ENCODE results near the gene PMPCB.
A peak's percentile ranks its signal among the peaks of the same experiment; 100 is the strongest.
"Not testable (repeated sequence)": the region's sequence is repeated elsewhere in the genome, so short reads cannot be mapped to it uniquely, and the experiment has no call there.

PMPCB gene, protein sequence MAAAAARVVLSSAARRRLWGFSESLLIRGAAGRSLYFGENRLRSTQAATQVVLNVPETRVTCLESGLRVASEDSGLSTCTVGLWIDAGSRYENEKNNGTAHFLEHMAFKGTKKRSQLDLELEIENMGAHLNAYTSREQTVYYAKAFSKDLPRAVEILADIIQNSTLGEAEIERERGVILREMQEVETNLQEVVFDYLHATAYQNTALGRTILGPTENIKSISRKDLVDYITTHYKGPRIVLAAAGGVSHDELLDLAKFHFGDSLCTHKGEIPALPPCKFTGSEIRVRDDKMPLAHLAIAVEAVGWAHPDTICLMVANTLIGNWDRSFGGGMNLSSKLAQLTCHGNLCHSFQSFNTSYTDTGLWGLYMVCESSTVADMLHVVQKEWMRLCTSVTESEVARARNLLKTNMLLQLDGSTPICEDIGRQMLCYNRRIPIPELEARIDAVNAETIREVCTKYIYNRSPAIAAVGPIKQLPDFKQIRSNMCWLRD

GRCh38 chr7:103296901-103297836, at the start of gene PMPCB:
TSS of gene PMPCB (plus strand) at chr7:103297435. CDS start at chr7:103297460, 25 bp downstream.
- peak; percentile 97 for DNase-seq (ENCODE audit: low spot score)

- DNase-seq (ENCODE audit: low spot score) = not testable (repeated sequence)
Measured at GRCh38 chr7:103253699-103254506, 43.3 kb upstream of the PMPCB start.

DNA sequence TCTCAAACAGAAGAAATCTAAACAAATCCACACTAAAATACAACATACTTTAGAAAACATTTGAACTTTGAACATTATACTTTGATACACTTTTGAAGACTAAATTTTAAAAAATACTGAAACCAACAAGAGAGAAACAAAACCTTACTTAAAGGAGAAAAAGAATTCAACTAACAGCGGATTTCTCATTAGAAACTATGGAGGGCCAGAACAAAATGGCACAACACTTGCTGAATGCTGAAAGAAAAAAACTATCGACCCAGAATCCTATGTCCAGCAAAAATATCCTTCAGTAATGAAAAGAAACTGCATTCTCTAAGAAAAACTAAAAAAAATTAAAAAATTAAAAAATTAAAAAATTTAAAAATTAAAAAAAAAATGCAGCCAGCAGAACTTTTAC, 33.2 kb upstream of the PMPCB start:
- not testable (repeated sequence) for DNase-seq (ENCODE audit: low spot score)

- DNase-seq (ENCODE audit: low spot score) = not testable (repeated sequence)
Measured at GRCh38 chr7:103266229-103266628, 31.0 kb upstream of the PMPCB start.

DNA sequence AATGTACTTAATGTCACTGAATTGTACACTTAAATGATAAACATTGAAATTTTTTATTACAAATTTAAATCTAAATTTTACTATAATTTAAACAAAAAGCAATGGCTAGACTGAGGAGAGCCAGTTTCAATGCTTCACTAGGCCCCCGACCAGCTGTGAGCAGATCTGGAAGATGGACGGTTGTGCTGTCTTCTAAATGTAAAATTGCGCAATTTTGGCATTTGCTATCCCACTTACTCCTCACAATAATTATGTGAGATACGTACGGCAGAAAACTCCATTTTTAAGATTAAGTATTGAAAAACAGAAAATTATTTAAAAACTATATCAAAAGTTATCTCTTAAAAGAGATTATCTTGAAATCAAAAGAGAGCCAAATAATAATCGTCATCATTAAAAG, 23.9 kb upstream of the PMPCB start:
- DNase-seq (ENCODE audit: low spot score) = not testable (repeated sequence)

DNA sequence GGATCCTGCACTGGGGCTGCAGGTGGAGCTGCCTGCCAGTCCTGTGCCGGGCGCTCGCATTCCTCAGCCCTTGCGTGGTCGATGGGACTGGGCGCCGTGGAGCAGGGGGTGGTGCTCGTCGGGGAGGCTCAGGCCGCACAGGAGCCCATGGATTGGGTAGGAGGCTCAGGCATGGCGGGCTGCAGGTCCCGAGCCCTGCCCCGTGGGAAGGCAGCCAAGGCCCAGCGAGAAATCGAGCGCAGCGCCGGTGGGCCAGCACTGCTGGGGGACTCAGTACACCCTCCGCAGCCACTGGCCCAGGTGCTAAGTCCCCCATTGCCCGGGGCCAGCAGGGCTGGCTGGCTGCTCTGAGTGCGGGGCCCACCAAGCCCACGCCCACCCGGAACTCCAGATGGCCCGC, 22.4 kb upstream of the PMPCB start:
- DNase-seq (ENCODE audit: low spot score) = not testable (repeated sequence)

- not testable (repeated sequence) for DNase-seq (ENCODE audit: low spot score)
Measured at GRCh38 chr7:103278195-103278594, 19.0 kb upstream of the PMPCB start.

GRCh38 chr7:103279636-103279962, 17.6 kb upstream of the PMPCB start:
- peak; percentile 23 for DNase-seq (ENCODE audit: low spot score)

- DNase-seq (ENCODE audit: low spot score) = peak; percentile 85
Measured at GRCh38 chr7:103279963-103280802, 17.1 kb upstream of the PMPCB start.

- peak; percentile 4 for DNase-seq (ENCODE audit: low spot score)
Measured at GRCh38 chr7:103280803-103281155, 16.5 kb upstream of the PMPCB start.

DNA sequence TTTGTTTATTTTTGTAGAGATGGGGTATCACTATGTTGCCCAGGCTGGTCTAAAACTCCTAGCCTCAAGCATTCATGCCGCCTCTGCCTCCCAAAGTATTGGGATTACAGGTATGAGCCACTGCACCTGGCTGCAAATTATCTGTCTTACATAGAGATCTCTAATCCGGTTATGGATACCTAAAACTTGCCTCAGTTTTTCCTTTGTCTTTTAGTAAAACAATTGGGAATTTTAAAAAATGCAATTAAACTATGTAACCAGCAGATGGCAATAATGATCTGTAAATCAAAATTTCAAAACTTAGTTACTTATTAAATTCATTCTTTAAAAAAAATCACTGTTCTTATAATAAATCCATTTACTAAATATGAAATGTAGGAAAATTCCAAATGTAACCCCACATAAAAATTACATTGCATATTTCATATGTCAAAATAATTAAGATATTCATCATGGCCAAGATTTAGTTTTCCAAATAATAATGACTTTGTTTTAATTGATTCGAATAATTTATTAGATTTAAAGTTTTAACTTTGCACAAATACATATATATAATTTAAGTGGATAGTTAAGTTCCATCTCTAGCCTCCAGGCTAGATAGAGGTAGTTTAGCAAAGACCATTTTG, 14.3 kb upstream of the PMPCB start:
- DNase-seq (ENCODE audit: low spot score) = not testable (repeated sequence)

DNA sequence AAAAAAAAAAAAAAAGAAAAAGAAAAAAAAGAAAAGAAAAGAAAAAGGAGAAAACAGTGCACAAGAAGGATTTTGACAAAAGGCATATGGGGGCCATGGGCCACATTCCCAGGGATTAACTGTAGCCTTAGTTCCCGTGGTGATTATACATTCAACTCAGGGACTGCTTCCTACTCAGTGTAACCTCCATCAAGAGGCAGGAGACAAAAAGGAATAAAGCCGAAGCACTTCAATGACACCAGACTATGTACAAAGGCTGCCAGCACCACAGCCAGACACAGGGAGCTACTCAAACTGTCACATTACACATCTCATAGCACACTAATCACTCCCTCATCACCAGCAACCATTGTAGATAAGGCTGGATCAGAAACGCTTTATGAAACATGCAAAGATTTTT, 5.1 kb upstream of the PMPCB start:
- DNase-seq (ENCODE audit: low spot score) = no peak

- DNase-seq (ENCODE audit: low spot score) = no peak
Measured at GRCh38 chr7:103293526-103293925, 3.7 kb upstream of the PMPCB start.

DNA sequence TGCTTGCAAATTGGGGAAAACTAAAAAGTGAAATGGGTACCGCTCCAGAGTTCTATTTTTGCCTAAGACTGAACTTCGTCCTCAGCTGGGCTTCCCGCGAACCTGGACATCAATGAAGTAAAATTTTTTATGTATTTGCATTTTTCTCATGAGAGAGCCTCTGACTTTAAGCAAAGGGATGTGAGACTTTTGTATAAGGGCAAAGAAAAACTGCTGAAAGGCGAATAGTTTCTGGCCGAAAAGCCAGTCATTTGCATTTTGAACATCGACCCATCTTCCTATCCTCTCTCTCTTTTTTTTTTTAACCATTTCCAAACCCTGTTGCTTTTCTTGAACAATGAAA, 573 bp downstream of the PMPCB start:
- no peak for DNase-seq (ENCODE audit: low spot score)

- DNase-seq (ENCODE audit: low spot score) = no peak
Measured at GRCh38 chr7:103299660-103300059, 2.4 kb downstream of the PMPCB start.

DNA sequence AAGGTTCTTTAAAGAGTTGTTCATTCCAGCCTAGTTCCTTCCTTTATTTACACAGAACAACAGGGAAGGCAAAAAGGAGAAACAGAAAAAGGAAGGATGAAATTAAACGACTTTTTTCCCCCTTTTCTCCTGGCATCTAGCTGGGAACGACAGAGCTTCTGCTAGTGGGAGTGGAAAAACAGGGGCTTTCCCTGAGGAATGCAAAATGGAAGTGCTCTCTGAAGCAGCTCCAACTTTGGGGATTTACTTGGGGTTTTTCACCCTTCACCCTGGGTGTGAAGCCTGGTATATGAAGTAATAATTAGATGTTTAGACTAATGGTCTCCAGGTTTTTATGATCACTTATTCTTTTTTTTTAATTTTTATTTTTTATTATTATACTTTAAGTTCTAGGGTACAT, 4.2 kb downstream of the PMPCB start:
- DNase-seq (ENCODE audit: low spot score) = no peak

- DNase-seq (ENCODE audit: low spot score) = no peak
Measured at GRCh38 chr7:103307503-103308231, 10.4 kb downstream of the PMPCB start.

DNA sequence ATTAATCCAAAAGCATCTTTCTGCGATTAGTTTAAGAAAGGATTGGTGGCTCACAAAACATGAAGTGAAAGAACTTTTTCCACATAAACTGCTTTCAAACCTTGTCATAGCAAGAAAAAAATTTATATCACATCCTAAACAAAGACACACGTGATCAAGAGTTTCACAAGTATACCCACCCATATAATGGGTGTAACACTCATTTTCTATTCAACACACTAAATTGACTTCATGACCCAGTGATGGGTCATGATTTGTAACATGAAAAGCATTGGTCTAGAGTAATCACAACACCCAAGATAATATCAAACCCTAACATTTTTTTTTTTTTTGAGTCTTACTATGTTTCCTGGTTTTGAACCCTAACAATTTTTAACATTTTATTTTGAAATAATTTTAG, 17.6 kb downstream of the PMPCB start:
- no peak for DNase-seq (ENCODE audit: low spot score)

- DNase-seq (ENCODE audit: low spot score) = no peak
Measured at GRCh38 chr7:103316380-103316941, 19.2 kb downstream of the PMPCB start.

GRCh38 chr7:103317009-103317408, 19.8 kb downstream of the PMPCB start:
- DNase-seq (ENCODE audit: low spot score) = no peak

Measured in activated CD4-positive, alpha-beta T cell treated with anti-CD3 and anti-CD28 coated beads, Interleukin-2, Interleukin-4, amounts not matched to agents 100 ng/mL and 50 ng/mL, durations not matched to agents 16 hours and 8 hours (primary cell).